ENCODE results near the gene FTSJ1. TPM values are rescaled to one million over a fixed set of nuclear protein-coding genes. Genes with fewer than 3 reads are reported as not detected.

FTSJ1 gene
- total and polyA plus RNA-seq, 2 of the 4 experiments (the other 2 are of a cell fraction): 50.8 to 59.9 TPM

DNA sequence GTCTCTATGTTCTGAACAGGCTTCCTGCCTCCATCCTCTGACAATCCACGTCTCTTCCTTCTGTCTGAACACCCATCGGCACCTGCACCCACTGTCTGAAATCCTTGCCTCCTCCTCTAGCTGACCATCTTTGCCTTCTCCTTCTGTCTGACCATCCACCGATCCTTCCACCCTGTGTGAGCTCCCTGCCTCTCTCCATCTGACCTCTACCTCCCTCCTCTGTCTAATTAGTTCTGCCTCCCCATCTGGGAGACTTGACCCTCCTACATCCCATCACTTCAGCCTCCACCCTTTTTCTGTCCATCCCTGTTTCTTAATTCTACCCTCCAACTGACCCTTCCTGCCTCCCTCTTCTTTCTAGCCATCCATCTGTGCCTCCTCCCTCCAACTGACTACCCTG lies 16.0 kb upstream of the FTSJ1 start:
- Histone ChIP-seq H3K27ac (ENCODE audit: insufficient read depth, low read length) (no peak overlapping the region), H3K4me3 (ENCODE audit: insufficient read depth, low read depth, low read length) (no peak overlapping the region), H4K8ac (ENCODE audit: low read depth in 2 of 2, low read length in 2 of 2) (no peak overlapping the region), H2AK9ac (replicated peaks; ENCODE audit: low read depth, low read length, poor library complexity) (no peak overlapping the region), H3K9me3 (ENCODE audit: control insufficient read depth, insufficient read depth, low read length) (peaks cover 2% of the 10 kb centered on the region; the same call in 1 of the 2 replicates), H3K56ac (ENCODE audit: extremely low read depth, insufficient read depth, low read length) (no peak overlapping the region), H3K4ac (ENCODE audit: low read depth, low read length) (no peak overlapping the region), H3K23ac (ENCODE audit: low read depth, low read length) (no peak overlapping the region), H3K9ac (ENCODE audit: low read depth, low read length) (no peak overlapping the region), H2BK15ac (ENCODE audit: low read depth, low read length) (no peak overlapping the region), H3K4me1 (ENCODE audit: control insufficient read depth, insufficient read depth, low read length) (peaks cover 2% of the 10 kb centered on the region; the same call in 1 of the 2 replicates), H3K79me1 (ENCODE audit: low read depth in 1 of 2, low read length in 2 of 2) (no peaks in the 10 kb centered on the region), H2BK20ac (ENCODE audit: low read depth, low read length) (no peak overlapping the region), H2AFZ (replicated peaks; ENCODE audit: low read length, poor library complexity) (no peak overlapping the region), H2BK5ac (ENCODE audit: low read depth, low read length, poor library complexity, severe bottlenecking) (no peak overlapping the region), H2BK120ac (ENCODE audit: low read depth, low read length) (no peak overlapping the region), H4K20me1 (ENCODE audit: insufficient read depth, low read length) (no peaks in the 10 kb centered on the region), H3K27me3 (ENCODE audit: control insufficient read depth, insufficient read depth, low read length) (no peaks in the 10 kb centered on the region), H3K18ac (ENCODE audit: low read depth, low read length) (no peak overlapping the region), H3K36me3 (ENCODE audit: control insufficient read depth, insufficient read depth, low read length) (no peaks in the 10 kb centered on the region), H4K91ac (ENCODE audit: insufficient read depth, low read depth, low read length) (no peak overlapping the region), H3K4me2 (ENCODE audit: low read depth, low read length) (no peak overlapping the region), H2AK5ac (ENCODE audit: low read depth, low read length) (no peak overlapping the region), H4K5ac (ENCODE audit: low read depth, low read length) (no peak overlapping the region), H3K9me1 (ENCODE audit: insufficient read depth, low read length) (peaks cover 2% of the 10 kb centered on the region; the same call in 1 of the 2 replicates), H3K14ac (replicated peaks; ENCODE audit: low read depth, low read length) (no peak overlapping the region)
- CTCF ChIA-PET: no interaction called here
- POLR2A ChIA-PET (ENCODE audit: unreplicated experiment): no interaction called here
- intact Hi-C loops (cut with micrococcal nuclease) (no loop called here), in situ Hi-C loops (cut with MboI; ENCODE audit: low sequenced_read_pairs) (no loop called here), dilution Hi-C loops (cut with HindIII; ENCODE audit: low sequenced_read_pairs, unreplicated experiment) (no loop called here)
- BruUV-seq (replicated peaks): no TSS peak
- TF ChIP-seq MXI1 (IDR thresholded peaks at IDR 0.05; ENCODE audit: borderline replicate concordance, low read depth, low read length) (no peak), FOS (IDR thresholded peaks at IDR 0.05; ENCODE audit: low read depth, low read length) (no peak), SMC3 (IDR thresholded peaks at IDR 0.05; ENCODE audit: low read depth, low read length) (no peak), RCOR1 (IDR thresholded peaks at IDR 0.05; ENCODE audit: insufficient replicate concordance, low read length) (no peak), MAFK (IDR thresholded peaks at IDR 0.05; ENCODE audit: low read depth, low read length) (no peak), BHLHE40 (IDR thresholded peaks at IDR 0.05; ENCODE audit: low read depth, low read length) (no peak), RFX5 (IDR thresholded peaks at IDR 0.05; ENCODE audit: low read depth, low read length) (no peak), NFE2L2 (IDR thresholded peaks at IDR 0.05; ENCODE audit: low read depth, low read length) (no peak), POLR2A (IDR thresholded peaks at IDR 0.05; ENCODE audit: low read depth, low read length) (no peak), CHD1 (IDR thresholded peaks at IDR 0.05; ENCODE audit: low read depth, low read length) (no peak), RAD21 (IDR thresholded peaks at IDR 0.05; ENCODE audit: low read length) (no peak), MAZ (IDR thresholded peaks at IDR 0.05; ENCODE audit: borderline replicate concordance, low read depth, low read length) (no peak), CEBPB (IDR thresholded peaks at IDR 0.05; ENCODE audit: low read depth, low read length) (no peak)
- TF ChIP-seq, protein P1, sequence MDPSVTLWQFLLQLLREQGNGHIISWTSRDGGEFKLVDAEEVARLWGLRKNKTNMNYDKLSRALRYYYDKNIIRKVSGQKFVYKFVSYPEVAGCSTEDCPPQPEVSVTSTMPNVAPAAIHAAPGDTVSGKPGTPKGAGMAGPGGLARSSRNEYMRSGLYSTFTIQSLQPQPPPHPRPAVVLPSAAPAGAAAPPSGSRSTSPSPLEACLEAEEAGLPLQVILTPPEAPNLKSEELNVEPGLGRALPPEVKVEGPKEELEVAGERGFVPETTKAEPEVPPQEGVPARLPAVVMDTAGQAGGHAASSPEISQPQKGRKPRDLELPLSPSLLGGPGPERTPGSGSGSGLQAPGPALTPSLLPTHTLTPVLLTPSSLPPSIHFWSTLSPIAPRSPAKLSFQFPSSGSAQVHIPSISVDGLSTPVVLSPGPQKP (IDR thresholded peaks at IDR 0.05; ENCODE audit: borderline replicate concordance, low read depth, low read length): no peak
- TF ChIP-seq, protein P2, sequence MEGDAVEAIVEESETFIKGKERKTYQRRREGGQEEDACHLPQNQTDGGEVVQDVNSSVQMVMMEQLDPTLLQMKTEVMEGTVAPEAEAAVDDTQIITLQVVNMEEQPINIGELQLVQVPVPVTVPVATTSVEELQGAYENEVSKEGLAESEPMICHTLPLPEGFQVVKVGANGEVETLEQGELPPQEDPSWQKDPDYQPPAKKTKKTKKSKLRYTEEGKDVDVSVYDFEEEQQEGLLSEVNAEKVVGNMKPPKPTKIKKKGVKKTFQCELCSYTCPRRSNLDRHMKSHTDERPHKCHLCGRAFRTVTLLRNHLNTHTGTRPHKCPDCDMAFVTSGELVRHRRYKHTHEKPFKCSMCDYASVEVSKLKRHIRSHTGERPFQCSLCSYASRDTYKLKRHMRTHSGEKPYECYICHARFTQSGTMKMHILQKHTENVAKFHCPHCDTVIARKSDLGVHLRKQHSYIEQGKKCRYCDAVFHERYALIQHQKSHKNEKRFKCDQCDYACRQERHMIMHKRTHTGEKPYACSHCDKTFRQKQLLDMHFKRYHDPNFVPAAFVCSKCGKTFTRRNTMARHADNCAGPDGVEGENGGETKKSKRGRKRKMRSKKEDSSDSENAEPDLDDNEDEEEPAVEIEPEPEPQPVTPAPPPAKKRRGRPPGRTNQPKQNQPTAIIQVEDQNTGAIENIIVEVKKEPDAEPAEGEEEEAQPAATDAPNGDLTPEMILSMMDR (conservative IDR thresholded peaks at IDR 0.05; ENCODE audit: low read depth, low read length): no peak
- TF ChIP-seq, protein P3, sequence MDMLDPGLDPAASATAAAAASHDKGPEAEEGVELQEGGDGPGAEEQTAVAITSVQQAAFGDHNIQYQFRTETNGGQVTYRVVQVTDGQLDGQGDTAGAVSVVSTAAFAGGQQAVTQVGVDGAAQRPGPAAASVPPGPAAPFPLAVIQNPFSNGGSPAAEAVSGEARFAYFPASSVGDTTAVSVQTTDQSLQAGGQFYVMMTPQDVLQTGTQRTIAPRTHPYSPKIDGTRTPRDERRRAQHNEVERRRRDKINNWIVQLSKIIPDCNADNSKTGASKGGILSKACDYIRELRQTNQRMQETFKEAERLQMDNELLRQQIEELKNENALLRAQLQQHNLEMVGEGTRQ (IDR thresholded peaks at IDR 0.05; ENCODE audit: low read depth, low read length): no peak
- WGBS, 2 experiments (ENCODE audit: extremely low coverage in 2 of 2, insufficient read length in 1 of 2): 75% methylated on average over 3 of the region's 3 CpGs; no CpG with 5 or more reads in 1 of the 2 experiments
- no peak for DNase-seq
- ATAC-seq (ENCODE audit: low read depth): no peak
